SK-N-MC (cell line): ENCODE measurements around the gene DLG2.

ENCODE experiments used
- DNase-seq: peaks from one replicate; pipeline ENCODE4 v3.0.0-alpha.2; 2011; ENCODE audit warnings: low read depth, low spot score
- H3K27ac ChIP-seq: fragments of 200-600 bp; sonication (generic); 2 replicates; pipeline ENCODE4 v1.5.1; 2016; ENCODE audit warnings: mixed run types
- H3K36me3 ChIP-seq: fragments of 200-600 bp; sonication (generic); 2 replicates; pipeline ENCODE4 v1.6.1; 2017; ENCODE audit warnings: antibody characterized with exemption, low read length, mixed read lengths; ENCODE audit not compliant: insufficient read depth
- H3K4me3 ChIP-seq: fragments of 200-600 bp; sonication (generic); 2 replicates; pipeline ENCODE4 v1.5.1; 2016
- H3K9ac ChIP-seq: fragments of 200-600 bp; sonication (generic); 2 replicates; pipeline ENCODE4 v1.8.0; 2017; ENCODE audit warnings: mixed run types, mixed read lengths; ENCODE audit not compliant: insufficient read length
- H3K9me3 ChIP-seq: fragments of 200-600 bp; sonication (generic); 2 replicates; pipeline ENCODE4 v1.6.1; 2017; ENCODE audit warnings: low read depth, mild to moderate bottlenecking, antibody characterized with exemption, low read length, moderate library complexity, mixed read lengths
- EZH2 ChIP-seq: fragments of 200-600 bp; sonication (generic); IDR thresholded peaks from one replicate; pipeline ENCODE4 v1.6.1; 2017; ENCODE audit warnings: antibody characterized with exemption
- FOXP2 ChIP-seq: optimal IDR thresholded peaks from 2 replicates; pipeline ENCODE3; 2011; ENCODE audit warnings: mild to moderate bottlenecking, moderate library complexity; ENCODE audit not compliant: insufficient read depth; ENCODE audit errors: extremely low read length, control extremely low read depth
- POLR2AphosphoS5 ChIP-seq: IDR thresholded peaks from 2 replicates; pipeline ENCODE4 v1.6.1; 2012; ENCODE audit warnings: mild to moderate bottlenecking, low read depth, low read length, borderline replicate concordance

DLG2 gene

DNA sequence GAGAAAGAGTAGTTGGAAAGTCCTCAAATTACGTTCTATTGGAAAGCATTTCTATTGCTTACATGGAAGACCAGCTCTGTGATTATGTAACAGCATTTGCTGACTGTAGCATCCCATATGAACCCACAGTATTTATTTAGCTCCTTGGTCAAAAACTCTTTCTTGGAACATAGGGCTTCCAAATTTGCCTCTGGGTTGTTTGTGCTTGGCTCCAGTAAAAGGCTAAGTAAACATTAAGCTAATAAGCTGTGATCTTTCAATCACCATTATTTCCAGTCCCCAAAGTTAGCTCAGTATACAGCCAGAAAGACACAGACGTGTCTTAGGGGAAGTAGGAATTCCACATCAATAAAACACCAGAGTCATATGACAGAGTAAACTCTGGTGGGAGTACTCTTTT is 668.8 kb downstream of the DLG2 start:
- H3K36me3 ChIP-seq: no peaks in the 10 kb centered on the region
- no peak overlapping the region for H3K9ac ChIP-seq
- H3K4me3 ChIP-seq: no peak overlapping the region
- H3K27ac ChIP-seq: no peak overlapping the region
- no peaks in the 10 kb centered on the region for H3K9me3 ChIP-seq
- no peak for DNase-seq
- TF ChIP-seq EZH2 (no peak), POLR2AphosphoS5 (no peak), FOXP2 (no peak)

DNA sequence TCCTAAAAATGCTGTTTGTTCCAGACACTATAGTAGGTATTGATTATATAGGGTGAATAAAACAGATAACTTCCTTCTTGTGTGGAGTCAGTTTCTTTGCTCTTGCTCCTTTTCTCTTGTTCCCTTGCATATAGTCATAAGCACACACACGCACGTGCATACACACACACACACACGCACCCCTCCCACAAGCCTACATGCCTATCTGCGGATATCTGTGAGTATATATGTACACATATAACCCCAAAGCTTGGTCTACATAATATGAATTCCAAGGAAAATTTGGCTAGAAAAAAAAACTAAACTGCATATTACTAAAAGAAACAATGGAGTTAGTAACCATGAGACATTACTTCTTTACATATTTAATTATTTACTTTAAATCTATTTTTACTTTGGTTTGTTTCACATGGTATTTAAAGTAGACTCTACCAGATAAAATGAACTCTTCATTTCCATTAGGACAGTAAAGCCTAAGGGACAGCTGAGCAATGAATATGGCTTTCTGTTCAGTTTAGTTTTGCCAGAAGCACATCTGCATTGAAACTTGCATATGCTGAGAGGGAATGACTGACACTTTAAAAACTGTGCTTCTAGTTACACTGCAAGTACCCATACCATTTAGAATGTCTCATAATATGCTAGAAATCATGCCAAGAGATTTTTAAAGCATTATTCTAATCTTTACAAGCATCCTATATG is 676.4 kb downstream of the DLG2 start:
- DNase-seq: no peak
- Histone ChIP-seq H3K9ac (no peak overlapping the region), H3K9me3 (no peaks in the 10 kb centered on the region), H3K36me3 (no peaks in the 10 kb centered on the region), H3K27ac (no peak overlapping the region), H3K4me3 (no peak overlapping the region)
- TF ChIP-seq FOXP2: no peak

DNA sequence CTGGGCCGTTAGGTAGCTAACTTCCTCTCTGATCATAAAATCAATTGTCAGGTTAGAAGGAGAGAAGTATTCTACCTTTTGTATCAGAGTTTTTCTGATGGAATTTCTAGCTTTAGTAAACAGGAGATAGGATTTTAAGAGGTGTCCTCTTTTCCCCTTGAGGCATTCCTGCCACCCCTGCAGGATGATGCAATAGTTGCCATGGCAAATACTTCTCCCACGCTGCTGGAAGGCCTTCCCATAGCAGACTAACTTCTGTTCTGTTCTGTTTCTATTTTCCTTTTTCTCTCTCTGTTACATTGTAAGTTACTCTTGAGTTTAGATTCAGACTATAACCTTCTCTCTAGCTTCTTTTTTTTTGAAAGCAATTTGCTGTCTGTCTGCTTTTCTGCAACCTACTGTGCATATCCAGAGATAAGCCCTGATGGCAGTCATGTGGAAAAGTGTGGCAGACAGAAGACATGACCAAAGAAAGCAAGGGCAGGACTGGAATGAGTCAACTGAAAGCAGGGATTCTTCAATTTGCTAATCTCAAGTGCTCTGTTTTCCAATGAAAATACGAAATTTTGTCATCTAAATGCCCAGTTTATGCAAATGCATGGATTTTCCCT is 679.1 kb downstream of the DLG2 start:
- Histone ChIP-seq H3K36me3 (no peaks in the 10 kb centered on the region), H3K27ac (peak overlapping the region; percentile 27; the same call in 1 of the 2 replicates), H3K4me3 (peak overlapping the region; percentile 2; the same call in 1 of the 2 replicates), H3K9ac (no peak overlapping the region), H3K9me3 (no peaks in the 10 kb centered on the region)
- TF ChIP-seq FOXP2 (no peak), EZH2 (no peak), POLR2AphosphoS5 (no peak)
- peak; percentile 42 for DNase-seq

DNA sequence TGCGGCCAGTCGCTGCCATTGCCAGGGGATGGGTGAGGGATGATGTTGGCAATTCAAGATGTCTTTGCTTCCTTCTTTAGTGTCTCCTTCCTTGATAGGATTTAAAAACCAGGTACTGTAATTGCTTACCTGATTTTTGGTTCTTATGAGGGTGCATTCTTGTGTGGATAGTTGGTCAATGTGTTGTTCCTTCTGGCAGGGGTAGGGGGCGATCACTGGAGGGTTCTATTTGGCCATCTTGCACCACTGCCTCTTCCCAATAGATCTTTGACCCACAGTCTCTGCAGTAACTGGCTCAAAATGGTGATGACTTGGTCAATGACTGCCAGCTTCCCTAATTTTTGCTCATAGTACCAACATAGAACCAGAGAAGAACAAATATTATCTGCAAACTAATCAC is 680.1 kb downstream of the DLG2 start:
- Histone ChIP-seq H3K4me3 (no peak overlapping the region), H3K36me3 (no peaks in the 10 kb centered on the region), H3K27ac (no peak overlapping the region), H3K9ac (no peak overlapping the region), H3K9me3 (no peaks in the 10 kb centered on the region)
- TF ChIP-seq EZH2: no peak
- no peak for TF ChIP-seq FOXP2
- no peak for TF ChIP-seq POLR2AphosphoS5
- no peak for DNase-seq

DNA sequence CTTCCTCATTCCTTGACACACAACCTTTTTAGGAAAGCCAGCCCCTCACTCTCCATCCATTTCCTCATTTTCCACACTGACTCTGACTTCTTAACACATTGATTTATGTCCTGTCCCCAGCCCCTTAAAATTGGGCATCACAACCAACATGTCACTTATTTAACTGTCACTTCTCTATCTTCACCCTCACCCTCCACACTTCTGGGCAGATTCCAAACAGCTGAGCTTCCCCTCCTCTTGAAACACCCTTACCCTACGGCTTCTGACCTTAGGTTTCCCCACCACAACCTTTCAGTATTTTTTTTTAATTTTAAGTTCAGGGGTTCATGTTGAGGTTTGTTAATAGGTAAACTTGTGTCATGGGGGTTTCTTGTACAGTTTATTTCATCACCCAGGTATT is 696.3 kb downstream of the DLG2 start:
- Histone ChIP-seq H3K27ac (no peak overlapping the region), H3K36me3 (no peaks in the 10 kb centered on the region), H3K9me3 (no peaks in the 10 kb centered on the region), H3K9ac (no peak overlapping the region), H3K4me3 (no peak overlapping the region)
- DNase-seq: no peak
- TF ChIP-seq POLR2AphosphoS5 (no peak), FOXP2 (no peak), EZH2 (no peak)

DNA sequence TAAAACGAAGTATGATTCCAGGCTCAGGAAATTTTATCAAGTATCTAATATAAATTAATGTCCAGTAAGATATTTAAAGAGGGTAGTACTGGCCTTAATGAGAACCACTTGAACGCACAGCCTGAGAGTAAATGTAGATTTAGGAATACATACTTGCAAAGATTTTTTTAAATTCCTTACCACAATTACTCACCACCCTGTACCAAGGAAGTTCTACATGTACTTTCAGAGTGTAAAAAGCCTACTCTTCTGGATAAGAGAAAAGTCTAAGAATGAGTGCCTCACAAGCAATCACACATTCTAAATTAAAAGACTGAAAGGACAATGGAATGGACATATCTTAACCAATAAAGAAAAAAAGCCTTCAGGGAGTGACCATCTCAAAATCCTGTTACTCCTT is 697.4 kb downstream of the DLG2 start:
- no peak for TF ChIP-seq EZH2
- no peak for TF ChIP-seq POLR2AphosphoS5
- no peak for TF ChIP-seq FOXP2
- Histone ChIP-seq H3K9ac (no peak overlapping the region), H3K36me3 (no peaks in the 10 kb centered on the region), H3K27ac (no peak overlapping the region), H3K9me3 (no peaks in the 10 kb centered on the region), H3K4me3 (no peak overlapping the region)
- no peak for DNase-seq

DNA sequence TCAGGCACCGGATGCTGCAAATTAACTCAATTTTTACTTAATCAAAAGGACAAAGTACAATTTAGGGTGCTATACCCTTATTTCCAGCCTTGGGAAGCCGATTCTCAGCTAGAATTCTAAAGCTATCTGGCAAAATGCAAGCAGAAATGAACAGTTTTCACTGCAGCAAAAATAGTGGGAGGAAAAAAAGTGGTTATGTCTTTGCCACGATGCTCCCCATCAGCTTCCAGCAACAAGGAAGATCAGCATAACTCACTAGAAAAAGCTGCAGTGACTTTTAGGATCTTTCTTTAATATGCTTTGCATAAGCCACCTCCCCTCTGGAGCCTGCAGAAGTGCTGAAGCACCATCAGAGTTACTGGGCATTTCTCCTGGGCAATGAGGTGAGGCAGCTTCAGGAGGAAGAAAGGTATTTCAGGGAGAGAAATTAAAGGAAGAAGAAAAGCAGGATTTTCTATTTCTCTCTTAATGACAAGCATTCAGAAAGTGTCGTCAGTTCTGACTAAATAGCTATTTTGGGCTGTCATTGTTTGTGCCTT is 702.9 kb downstream of the DLG2 start:
- Histone ChIP-seq H3K27ac (no peak overlapping the region), H3K4me3 (no peak overlapping the region), H3K9ac (no peak overlapping the region), H3K9me3 (no peaks in the 10 kb centered on the region), H3K36me3 (no peaks in the 10 kb centered on the region)
- DNase-seq: no peak
- no peak for TF ChIP-seq EZH2
- TF ChIP-seq FOXP2: no peak
- no peak for TF ChIP-seq POLR2AphosphoS5

DNA sequence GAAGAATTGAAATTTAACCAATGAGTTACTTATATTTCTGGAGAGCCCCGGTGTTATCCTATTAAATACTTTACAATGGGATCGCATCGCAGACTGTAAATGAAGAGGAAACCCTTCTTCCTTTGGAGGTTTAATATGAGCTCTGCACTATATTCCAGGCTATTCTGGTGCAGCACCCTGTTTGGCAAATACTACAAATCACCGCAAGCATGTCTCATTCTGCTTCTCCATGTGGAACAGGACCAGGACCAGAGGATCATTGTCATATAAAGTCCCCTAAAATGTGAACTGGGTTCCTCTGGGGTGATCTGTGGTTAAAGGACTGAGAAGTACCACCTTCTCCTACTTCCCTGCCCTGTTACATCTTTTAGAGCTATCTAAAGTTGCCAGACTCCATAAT is 703.7 kb downstream of the DLG2 start:
- TF ChIP-seq EZH2 (no peak), POLR2AphosphoS5 (no peak), FOXP2 (no peak)
- DNase-seq: no peak
- Histone ChIP-seq H3K36me3 (no peaks in the 10 kb centered on the region), H3K27ac (no peak overlapping the region), H3K4me3 (no peak overlapping the region), H3K9ac (no peak overlapping the region), H3K9me3 (no peaks in the 10 kb centered on the region)
